ENCODE measurements around the gene PRKCA. TPM values are rescaled to one million over a fixed set of nuclear protein-coding genes. Genes with fewer than 3 reads are reported as not detected.

Gene PRKCA
- total RNA-seq, 1 experiment from 2014 or later = 4.4 TPM

- DNase-seq = peak; percentile 54
- Histone ChIP-seq H3K4me1 (ENCODE audit: low read length) (peaks cover 63% of the 10 kb centered on the region), H3K79me2 (ENCODE audit: low read length) (no peaks in the 10 kb centered on the region), H3K9me3 (ENCODE audit: low read length) (peaks cover 8% of the 10 kb centered on the region), H3K27me3 (ENCODE audit: low read length) (no peaks in the 10 kb centered on the region), H4K20me1 (ENCODE audit: insufficient read depth, low read depth, low read length) (no peaks in the 10 kb centered on the region), H2AFZ (ENCODE audit: low read length) (no peak overlapping the region), H3K36me3 (ENCODE audit: insufficient read depth, low read length) (no peaks in the 10 kb centered on the region; the same call in 1 of the 2 replicates), H3K4me3 (ENCODE audit: low read length) (peak overlapping the region; percentile 59), H3K9ac (ENCODE audit: low read length) (peak overlapping the region; percentile 77), H3K4me2 (ENCODE audit: low read depth, low read length, poor library complexity, severe bottlenecking) (peak overlapping the region; percentile 82), H3K9me2 (replicated peaks; ENCODE audit: insufficient read depth, low read length) (no peaks in the 10 kb centered on the region), H3K27ac (ENCODE audit: low read length) (peak overlapping the region; percentile 100)
Observed at GRCh38 chr17:66542967-66543520, 240.6 kb downstream of the PRKCA start.

DNA sequence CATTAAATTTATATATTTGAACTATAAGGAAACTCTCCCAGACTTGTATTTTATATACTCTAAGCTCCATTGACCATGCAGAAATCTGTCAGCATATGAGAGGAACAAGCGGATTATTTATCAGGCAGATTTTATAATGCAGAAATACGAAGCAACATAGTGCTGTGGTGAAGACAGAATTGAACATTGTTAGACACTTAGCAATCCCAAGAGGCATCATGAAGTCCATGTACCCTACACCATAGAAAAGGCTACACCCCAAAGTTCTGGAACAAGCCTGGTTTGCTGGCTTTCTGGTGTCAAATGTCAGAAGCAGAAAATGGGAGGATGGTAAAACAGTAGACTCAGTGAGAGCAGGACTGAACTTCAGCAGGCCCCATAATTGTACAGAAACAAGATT is 241.1 kb downstream of the PRKCA start:
- Histone ChIP-seq H3K9me2 (replicated peaks; ENCODE audit: insufficient read depth, low read length) (no peaks in the 10 kb centered on the region), H3K9ac (ENCODE audit: low read length) (peak overlapping the region; percentile 77), H3K79me2 (ENCODE audit: low read length) (no peaks in the 10 kb centered on the region), H2AFZ (ENCODE audit: low read length) (no peak overlapping the region), H3K4me1 (ENCODE audit: low read length) (peaks cover 59% of the 10 kb centered on the region), H3K27ac (ENCODE audit: low read length) (peak overlapping the region; percentile 100), H3K27me3 (ENCODE audit: low read length) (no peaks in the 10 kb centered on the region), H3K36me3 (ENCODE audit: insufficient read depth, low read length) (no peaks in the 10 kb centered on the region; the same call in 1 of the 2 replicates), H3K9me3 (ENCODE audit: low read length) (peaks cover 8% of the 10 kb centered on the region), H4K20me1 (ENCODE audit: insufficient read depth, low read depth, low read length) (no peaks in the 10 kb centered on the region), H3K4me2 (ENCODE audit: low read depth, low read length, poor library complexity, severe bottlenecking) (peak overlapping the region; percentile 82), H3K4me3 (ENCODE audit: low read length) (peak overlapping the region; percentile 59)
- DNase-seq = peak; percentile 59

DNA sequence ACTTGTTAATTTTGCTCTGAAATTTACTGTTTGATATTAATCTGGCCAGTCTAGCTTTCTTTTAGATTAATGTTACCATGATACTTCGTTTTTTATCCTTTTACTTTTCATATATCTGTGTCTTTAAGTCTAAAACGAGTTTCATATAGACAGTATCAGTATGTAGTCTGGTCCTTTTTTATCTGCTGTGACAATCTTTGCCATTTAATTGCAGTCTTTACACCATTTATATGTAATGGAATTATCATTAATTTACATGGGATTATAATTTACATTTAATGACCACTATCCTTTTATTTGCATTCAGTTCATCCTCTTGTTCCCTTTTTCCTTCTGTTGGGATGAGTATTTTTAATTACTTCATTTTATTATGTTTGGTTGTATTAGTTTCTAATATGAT is 243.5 kb downstream of the PRKCA start:
- H4K20me1 ChIP-seq (ENCODE audit: insufficient read depth, low read depth, low read length) = no peaks in the 10 kb centered on the region
- no peaks in the 10 kb centered on the region for H3K9me2 ChIP-seq (replicated peaks; ENCODE audit: insufficient read depth, low read length)
- no peaks in the 10 kb centered on the region for H3K27me3 ChIP-seq (ENCODE audit: low read length)
- H3K36me3 ChIP-seq (ENCODE audit: insufficient read depth, low read length) = no peaks in the 10 kb centered on the region; the same call in 1 of the 2 replicates
- no peak overlapping the region for H3K4me3 ChIP-seq (ENCODE audit: low read length)
- H3K4me2 ChIP-seq (ENCODE audit: low read depth, low read length, poor library complexity, severe bottlenecking) = no peak overlapping the region
- peaks cover 45% of the 10 kb centered on the region for H3K4me1 ChIP-seq (ENCODE audit: low read length)
- H3K27ac ChIP-seq (ENCODE audit: low read length) = no peak overlapping the region
- no peak overlapping the region for H3K9ac ChIP-seq (ENCODE audit: low read length)
- H3K79me2 ChIP-seq (ENCODE audit: low read length) = no peaks in the 10 kb centered on the region
- H3K9me3 ChIP-seq (ENCODE audit: low read length) = peaks cover 8% of the 10 kb centered on the region
- no peak overlapping the region for H2AFZ ChIP-seq (ENCODE audit: low read length)
- no peak for DNase-seq

- H3K9me3 ChIP-seq (ENCODE audit: low read length) = peaks cover 8% of the 10 kb centered on the region
- no peaks in the 10 kb centered on the region; the same call in 1 of the 2 replicates for H3K36me3 ChIP-seq (ENCODE audit: insufficient read depth, low read length)
- H3K4me2 ChIP-seq (ENCODE audit: low read depth, low read length, poor library complexity, severe bottlenecking) = no peak overlapping the region
- no peak overlapping the region for H3K27ac ChIP-seq (ENCODE audit: low read length)
- H3K4me1 ChIP-seq (ENCODE audit: low read length) = peaks cover 32% of the 10 kb centered on the region
- H3K79me2 ChIP-seq (ENCODE audit: low read length) = no peaks in the 10 kb centered on the region
- no peak overlapping the region for H3K9ac ChIP-seq (ENCODE audit: low read length)
- no peak overlapping the region for H2AFZ ChIP-seq (ENCODE audit: low read length)
- no peak overlapping the region for H3K4me3 ChIP-seq (ENCODE audit: low read length)
- no peaks in the 10 kb centered on the region for H3K9me2 ChIP-seq (replicated peaks; ENCODE audit: insufficient read depth, low read length)
- DNase-seq = no peak
- no peaks in the 10 kb centered on the region for H4K20me1 ChIP-seq (ENCODE audit: insufficient read depth, low read depth, low read length)
- no peaks in the 10 kb centered on the region for H3K27me3 ChIP-seq (ENCODE audit: low read length)
Observed at GRCh38 chr17:66547151-66547865, 244.9 kb downstream of the PRKCA start.

DNA sequence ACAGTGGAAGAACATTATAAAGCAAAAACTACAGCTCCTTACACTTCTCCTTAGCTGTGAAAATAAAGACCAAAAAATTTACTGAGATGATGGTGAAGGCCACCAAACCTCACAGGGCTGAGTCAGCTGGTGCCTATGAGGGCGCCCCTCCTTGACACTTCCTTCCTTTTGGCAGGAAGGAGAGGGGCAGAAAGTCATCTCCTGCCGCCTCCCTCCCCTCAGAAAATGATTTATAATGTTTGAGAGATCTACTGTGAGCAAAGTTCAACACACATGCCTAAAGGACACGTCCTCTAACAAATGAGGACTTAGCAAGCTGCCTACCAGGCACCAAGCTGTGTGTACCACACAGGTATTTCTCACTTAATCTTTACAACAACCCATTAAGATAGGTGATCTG is 245.7 kb downstream of the PRKCA start:
- Histone ChIP-seq H3K27me3 (ENCODE audit: low read length) (no peaks in the 10 kb centered on the region), H4K20me1 (ENCODE audit: insufficient read depth, low read depth, low read length) (no peaks in the 10 kb centered on the region), H3K9me2 (replicated peaks; ENCODE audit: insufficient read depth, low read length) (no peaks in the 10 kb centered on the region), H3K9ac (ENCODE audit: low read length) (no peak overlapping the region), H3K9me3 (ENCODE audit: low read length) (peaks cover 8% of the 10 kb centered on the region), H3K36me3 (ENCODE audit: insufficient read depth, low read length) (no peaks in the 10 kb centered on the region; the same call in 1 of the 2 replicates), H3K79me2 (ENCODE audit: low read length) (no peaks in the 10 kb centered on the region), H3K4me2 (ENCODE audit: low read depth, low read length, poor library complexity, severe bottlenecking) (no peak overlapping the region), H3K27ac (ENCODE audit: low read length) (no peak overlapping the region), H3K4me1 (ENCODE audit: low read length) (peaks cover 23% of the 10 kb centered on the region), H2AFZ (ENCODE audit: low read length) (no peak overlapping the region), H3K4me3 (ENCODE audit: low read length) (no peak overlapping the region)
- no peak for DNase-seq

GRCh38 chr17:66548659-66549310 is 246.4 kb downstream of the PRKCA start:
- H3K4me1 ChIP-seq (ENCODE audit: low read length) = peaks cover 17% of the 10 kb centered on the region
- H3K4me3 ChIP-seq (ENCODE audit: low read length) = no peak overlapping the region
- H3K27me3 ChIP-seq (ENCODE audit: low read length) = no peaks in the 10 kb centered on the region
- no peaks in the 10 kb centered on the region for H3K9me2 ChIP-seq (replicated peaks; ENCODE audit: insufficient read depth, low read length)
- no peak overlapping the region for H3K4me2 ChIP-seq (ENCODE audit: low read depth, low read length, poor library complexity, severe bottlenecking)
- no peaks in the 10 kb centered on the region; the same call in 1 of the 2 replicates for H3K36me3 ChIP-seq (ENCODE audit: insufficient read depth, low read length)
- H3K9me3 ChIP-seq (ENCODE audit: low read length) = peaks cover 8% of the 10 kb centered on the region
- no peak for DNase-seq
- no peak overlapping the region for H3K27ac ChIP-seq (ENCODE audit: low read length)
- H2AFZ ChIP-seq (ENCODE audit: low read length) = no peak overlapping the region
- H4K20me1 ChIP-seq (ENCODE audit: insufficient read depth, low read depth, low read length) = no peaks in the 10 kb centered on the region
- no peak overlapping the region for H3K9ac ChIP-seq (ENCODE audit: low read length)
- no peaks in the 10 kb centered on the region for H3K79me2 ChIP-seq (ENCODE audit: low read length)

- Histone ChIP-seq H3K4me2 (ENCODE audit: low read depth, low read length, poor library complexity, severe bottlenecking) (no peak overlapping the region), H2AFZ (ENCODE audit: low read length) (no peak overlapping the region)
Observed at GRCh38 chr17:66549311-66549704, 246.9 kb downstream of the PRKCA start.

DNA sequence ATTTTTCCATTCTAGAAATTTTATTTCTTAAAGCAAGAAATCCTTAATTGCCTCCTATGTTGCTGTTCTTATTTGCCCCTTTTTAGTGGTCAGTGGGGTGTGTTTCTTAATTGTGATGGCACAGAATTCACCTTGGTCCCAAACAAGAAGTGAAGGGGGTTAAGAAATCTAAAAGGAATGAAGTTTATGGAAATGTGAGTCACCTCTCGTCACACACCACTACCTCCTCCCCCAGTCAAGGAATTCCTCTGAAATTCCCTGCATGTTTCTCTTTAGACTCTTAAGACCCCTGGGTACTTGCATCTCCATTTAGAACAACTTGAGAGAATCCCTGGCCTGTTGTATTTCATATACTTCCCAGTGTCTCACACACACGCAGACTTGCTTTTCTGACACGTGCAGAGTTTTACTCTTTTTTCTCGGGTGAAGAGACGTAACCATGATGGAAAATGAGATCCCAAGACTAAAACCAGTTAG is 247.4 kb downstream of the PRKCA start:
- Histone ChIP-seq H3K4me1 (ENCODE audit: low read length) (peaks cover 11% of the 10 kb centered on the region), H2AFZ (ENCODE audit: low read length) (no peak overlapping the region), H3K9ac (ENCODE audit: low read length) (no peak overlapping the region), H4K20me1 (ENCODE audit: insufficient read depth, low read depth, low read length) (no peaks in the 10 kb centered on the region), H3K27ac (ENCODE audit: low read length) (no peak overlapping the region), H3K9me2 (replicated peaks; ENCODE audit: insufficient read depth, low read length) (no peaks in the 10 kb centered on the region), H3K36me3 (ENCODE audit: insufficient read depth, low read length) (no peaks in the 10 kb centered on the region; the same call in 1 of the 2 replicates), H3K9me3 (ENCODE audit: low read length) (peaks cover 8% of the 10 kb centered on the region), H3K4me3 (ENCODE audit: low read length) (no peak overlapping the region), H3K79me2 (ENCODE audit: low read length) (no peaks in the 10 kb centered on the region), H3K4me2 (ENCODE audit: low read depth, low read length, poor library complexity, severe bottlenecking) (no peak overlapping the region), H3K27me3 (ENCODE audit: low read length) (no peaks in the 10 kb centered on the region)
- DNase-seq = no peak

More at GRCh38 chr17:66549311-66549704, 246.9 kb downstream of the PRKCA start:
- Histone ChIP-seq H4K20me1 (ENCODE audit: insufficient read depth, low read depth, low read length) (no peaks in the 10 kb centered on the region), H3K9me2 (replicated peaks; ENCODE audit: insufficient read depth, low read length) (no peaks in the 10 kb centered on the region), H3K27me3 (ENCODE audit: low read length) (no peaks in the 10 kb centered on the region), H3K9me3 (ENCODE audit: low read length) (peaks cover 8% of the 10 kb centered on the region), H3K9ac (ENCODE audit: low read length) (no peak overlapping the region), H3K4me3 (ENCODE audit: low read length) (no peak overlapping the region), H3K4me1 (ENCODE audit: low read length) (peaks cover 12% of the 10 kb centered on the region), H3K79me2 (ENCODE audit: low read length) (no peaks in the 10 kb centered on the region), H3K27ac (ENCODE audit: low read length) (no peak overlapping the region), H3K36me3 (ENCODE audit: insufficient read depth, low read length) (no peaks in the 10 kb centered on the region; the same call in 1 of the 2 replicates)
- DNase-seq = no peak

All from Karpas-422 (cell line).